NT2/D1 (cell line): Measurements from ENCODE around the gene LRBA.

Source experiments
- DNase-seq: peaks from one replicate; pipeline ENCODE4 v3.0.0-alpha.2; 2011; ENCODE audit warnings: low read depth, low spot score
- H3K27me3 ChIP-seq: 2 replicates; pipeline ENCODE4 v1.6.0; 2011; ENCODE audit warnings: mild to moderate bottlenecking; ENCODE audit not compliant: insufficient read length, insufficient read depth
- H3K36me3 ChIP-seq: 2 replicates; pipeline ENCODE4 v1.6.1; 2011; ENCODE audit warnings: mild to moderate bottlenecking, low read length, mixed read lengths; ENCODE audit not compliant: insufficient read depth, insufficient read length
- H3K4me1 ChIP-seq: 2 replicates; pipeline ENCODE4 v1.5.1; 2011; ENCODE audit not compliant: insufficient read depth, insufficient read length
- H3K4me3 ChIP-seq: 2 replicates; pipeline ENCODE4 v1.5.1; 2011; ENCODE audit warnings: low read depth; ENCODE audit not compliant: insufficient read length
- H3K9ac ChIP-seq: 2 replicates; pipeline ENCODE4 v1.6.0; 2011; ENCODE audit warnings: low read depth; ENCODE audit not compliant: insufficient read length
- H3K9me3 ChIP-seq: 2 replicates; pipeline ENCODE4 v1.5.1; 2011; ENCODE audit warnings: mild to moderate bottlenecking, low read length; ENCODE audit not compliant: insufficient read depth
- SUZ12 ChIP-seq: IDR thresholded peaks from 2 replicates; pipeline ENCODE4 v1.6.1; 2011; ENCODE audit not compliant: insufficient read length, insufficient read depth; ENCODE audit errors: extremely low read depth
- YY1 ChIP-seq: IDR thresholded peaks from 2 replicates; pipeline ENCODE4 v1.6.1; 2011; ENCODE audit not compliant: insufficient read length, insufficient read depth
- ZNF274 ChIP-seq: IDR thresholded peaks from 2 replicates; pipeline ENCODE4 v1.6.1; 2011; ENCODE audit warnings: mild to moderate bottlenecking, low read depth, low read length

LRBA gene

GRCh38 chr4:150244600-150244999 lies 770.5 kb downstream of the LRBA start:
- Histone ChIP-seq H3K4me1 (no peaks in the 10 kb centered on the region), H3K36me3 (no peaks in the 10 kb centered on the region), H3K9ac (no peak overlapping the region), H3K4me3 (no peak overlapping the region), H3K27me3 (no peaks in the 10 kb centered on the region), H3K9me3 (no peaks in the 10 kb centered on the region)
- DNase-seq = no peak
- TF ChIP-seq ZNF274 = no peak

- no peaks in the 10 kb centered on the region for H3K36me3 ChIP-seq
- H3K9me3 ChIP-seq = no peaks in the 10 kb centered on the region
- TF ChIP-seq YY1 = no peak
- TF ChIP-seq SUZ12 = no peak
- TF ChIP-seq ZNF274 = no peak
- no peaks in the 10 kb centered on the region for H3K27me3 ChIP-seq
- no peak for DNase-seq
- H3K9ac ChIP-seq = no peak overlapping the region
- no peaks in the 10 kb centered on the region for H3K4me1 ChIP-seq
- no peak overlapping the region for H3K4me3 ChIP-seq
Measured at GRCh38 chr4:150243932-150244331, 771.2 kb downstream of the LRBA start.

GRCh38 chr4:150242820-150243458 lies 772.1 kb downstream of the LRBA start:
- TF ChIP-seq SUZ12 (no peak), YY1 (no peak), ZNF274 (no peak)
- Histone ChIP-seq H3K9me3 (no peaks in the 10 kb centered on the region), H3K9ac (no peak overlapping the region), H3K4me1 (no peaks in the 10 kb centered on the region), H3K4me3 (no peak overlapping the region), H3K36me3 (no peaks in the 10 kb centered on the region), H3K27me3 (no peaks in the 10 kb centered on the region)
- DNase-seq = peak; percentile 28

- TF ChIP-seq ZNF274 = no peak
- TF ChIP-seq SUZ12 = no peak
- H3K4me1 ChIP-seq = no peaks in the 10 kb centered on the region
- H3K9ac ChIP-seq = no peak overlapping the region
- no peak for DNase-seq
- no peaks in the 10 kb centered on the region for H3K36me3 ChIP-seq
- H3K9me3 ChIP-seq = no peaks in the 10 kb centered on the region
- no peaks in the 10 kb centered on the region for H3K27me3 ChIP-seq
- no peak overlapping the region for H3K4me3 ChIP-seq
Measured at GRCh38 chr4:150240011-150240410, 775.1 kb downstream of the LRBA start.

GRCh38 chr4:150238591-150238990 lies 776.5 kb downstream of the LRBA start:
- Histone ChIP-seq H3K36me3 (no peaks in the 10 kb centered on the region), H3K4me1 (no peaks in the 10 kb centered on the region), H3K4me3 (no peak overlapping the region), H3K9ac (no peak overlapping the region), H3K9me3 (no peaks in the 10 kb centered on the region), H3K27me3 (no peaks in the 10 kb centered on the region)
- TF ChIP-seq SUZ12 = no peak
- no peak for TF ChIP-seq YY1
- no peak for TF ChIP-seq ZNF274
- DNase-seq = no peak

- Histone ChIP-seq H3K4me1 (no peaks in the 10 kb centered on the region), H3K36me3 (no peaks in the 10 kb centered on the region), H3K4me3 (no peak overlapping the region), H3K9ac (no peak overlapping the region), H3K27me3 (no peaks in the 10 kb centered on the region), H3K9me3 (no peaks in the 10 kb centered on the region)
- no peak for DNase-seq
- TF ChIP-seq ZNF274 (no peak), SUZ12 (no peak), YY1 (no peak)
Measured at GRCh38 chr4:150237110-150237872, 777.8 kb downstream of the LRBA start.

GRCh38 chr4:150236626-150237025 lies 778.5 kb downstream of the LRBA start:
- no peak overlapping the region for H3K9ac ChIP-seq
- no peak for DNase-seq

More at GRCh38 chr4:150236626-150237025, 778.5 kb downstream of the LRBA start:
- H3K4me1 ChIP-seq = no peaks in the 10 kb centered on the region
- no peaks in the 10 kb centered on the region for H3K27me3 ChIP-seq
- H3K9me3 ChIP-seq = no peaks in the 10 kb centered on the region
- no peak overlapping the region for H3K4me3 ChIP-seq
- H3K36me3 ChIP-seq = no peaks in the 10 kb centered on the region
- TF ChIP-seq SUZ12 (no peak), YY1 (no peak), ZNF274 (no peak)
